GM18520 (cell line): ENCODE measurements around the gene TMEM161A.

ENCODE experiments used
- ATAC-seq: cut with Tn5 transposase; IDR thresholded peaks from one replicate; pipeline ENCODE4 v1.9.1; 2021; ENCODE audit not compliant: unreplicated experiment

Gene TMEM161A

GRCh38 chr19:19098084-19098702 is 40.1 kb downstream of the TMEM161A start:
- no peak for ATAC-seq

- ATAC-seq, result no peak
Observed at GRCh38 chr19:19096641-19097627, 41.3 kb downstream of the TMEM161A start.

GRCh38 chr19:19095691-19096090 is 42.6 kb downstream of the TMEM161A start:
- ATAC-seq, result no peak

GRCh38 chr19:19094513-19094912 is 43.8 kb downstream of the TMEM161A start:
- no peak for ATAC-seq

GRCh38 chr19:19087676-19088075 is 50.6 kb downstream of the TMEM161A start:
- no peak for ATAC-seq

- no peak for ATAC-seq
Observed at GRCh38 chr19:19083413-19084178, 54.7 kb downstream of the TMEM161A start.

- no peak for ATAC-seq
Observed at GRCh38 chr19:19081642-19082151, 56.6 kb downstream of the TMEM161A start.

- no peak for ATAC-seq
Observed at GRCh38 chr19:19079571-19079970, 58.7 kb downstream of the TMEM161A start.

- ATAC-seq, result no peak
Observed at GRCh38 chr19:19078801-19079200, 59.5 kb downstream of the TMEM161A start.

- ATAC-seq, result no peak
Observed at GRCh38 chr19:19077103-19077502, 61.2 kb downstream of the TMEM161A start.

GRCh38 chr19:19076476-19076875 is 61.8 kb downstream of the TMEM161A start:
- ATAC-seq, result no peak

GRCh38 chr19:19075126-19075525 is 63.2 kb downstream of the TMEM161A start:
- ATAC-seq, result no peak

- no peak for ATAC-seq
Observed at GRCh38 chr19:19074196-19074882, 63.9 kb downstream of the TMEM161A start.

GRCh38 chr19:19071897-19072296 is 66.4 kb downstream of the TMEM161A start:
- no peak for ATAC-seq
